ENCODE measurements around the gene CHML.

GRCh38 chr1:241682921-241683320 lies 42.8 kb upstream of the CHML start:
- no peak for TF ChIP-seq EZH2 (IDR thresholded peaks at IDR 0.05; ENCODE audit: borderline replicate concordance, low read length)
- TF ChIP-seq CTCF (IDR thresholded peaks at IDR 0.05; ENCODE audit: low read length) = no peak
